IPS-18a (cell line): ENCODE results near the gene ADRB1.

ENCODE experiments used
- H3K27ac ChIP-seq: one replicate; pipeline ENCODE4 v1.5.1; 2013; ENCODE audit warnings: low read length
- H3K27me3 ChIP-seq: one replicate; pipeline ENCODE4 v1.6.1; 2013; ENCODE audit warnings: mild to moderate bottlenecking, low read length; ENCODE audit not compliant: control insufficient read depth, insufficient read depth
- H3K36me3 ChIP-seq: one replicate; pipeline ENCODE4 v1.6.1; 2013; ENCODE audit warnings: low read depth, low read length; ENCODE audit not compliant: control insufficient read depth
- H3K4me1 ChIP-seq: one replicate; pipeline ENCODE4 v1.6.1; 2013; ENCODE audit warnings: low read depth, low read length; ENCODE audit not compliant: control insufficient read depth
- H3K4me3 ChIP-seq: one replicate; pipeline ENCODE4 v1.5.1; 2013; ENCODE audit warnings: low read length
- H3K9ac ChIP-seq: one replicate; pipeline ENCODE4 v1.6.1; 2013; ENCODE audit warnings: mild to moderate bottlenecking, low read length, moderate library complexity
- H3K9me3 ChIP-seq: one replicate; pipeline ENCODE4 v1.6.1; 2013; ENCODE audit warnings: low read depth, low read length; ENCODE audit not compliant: control insufficient read depth

ADRB1 gene

GRCh38 chr10:114061148-114061547 is 17.5 kb downstream of the ADRB1 start:
- Histone ChIP-seq H3K27ac (no peak overlapping the region), H3K9ac (no peak overlapping the region), H3K4me1 (peaks cover 7% of the 10 kb centered on the region), H3K27me3 (no peaks in the 10 kb centered on the region), H3K36me3 (no peaks in the 10 kb centered on the region), H3K4me3 (no peak overlapping the region), H3K9me3 (no peaks in the 10 kb centered on the region)

GRCh38 chr10:114061789-114062188 is 18.1 kb downstream of the ADRB1 start:
- Histone ChIP-seq H3K36me3 (no peaks in the 10 kb centered on the region), H3K27ac (no peak overlapping the region), H3K4me1 (peaks cover 7% of the 10 kb centered on the region), H3K4me3 (no peak overlapping the region), H3K27me3 (no peaks in the 10 kb centered on the region), H3K9ac (no peak overlapping the region), H3K9me3 (no peaks in the 10 kb centered on the region)

- no peaks in the 10 kb centered on the region for H3K9me3 ChIP-seq
- H3K36me3 ChIP-seq, result no peaks in the 10 kb centered on the region
- H3K27ac ChIP-seq, result no peak overlapping the region
- H3K4me3 ChIP-seq, result no peak overlapping the region
- H3K4me1 ChIP-seq, result peaks cover 7% of the 10 kb centered on the region
- H3K27me3 ChIP-seq, result no peaks in the 10 kb centered on the region
- H3K9ac ChIP-seq, result no peak overlapping the region
Measured at GRCh38 chr10:114064151-114065048, 20.7 kb downstream of the ADRB1 start.

- no peaks in the 10 kb centered on the region for H3K36me3 ChIP-seq
- no peaks in the 10 kb centered on the region for H3K9me3 ChIP-seq
- peaks cover 7% of the 10 kb centered on the region for H3K4me1 ChIP-seq
- H3K27ac ChIP-seq, result no peak overlapping the region
- H3K27me3 ChIP-seq, result no peaks in the 10 kb centered on the region
- H3K9ac ChIP-seq, result no peak overlapping the region
- H3K4me3 ChIP-seq, result no peak overlapping the region
Measured at GRCh38 chr10:114065049-114065435, 21.4 kb downstream of the ADRB1 start.

- Histone ChIP-seq H3K36me3 (no peaks in the 10 kb centered on the region), H3K4me1 (no peaks in the 10 kb centered on the region), H3K27me3 (no peaks in the 10 kb centered on the region), H3K4me3 (no peak overlapping the region), H3K9me3 (no peaks in the 10 kb centered on the region), H3K9ac (no peak overlapping the region), H3K27ac (no peak overlapping the region)
Measured at GRCh38 chr10:114068054-114068707, 24.5 kb downstream of the ADRB1 start.

GRCh38 chr10:114070710-114071109 is 27.0 kb downstream of the ADRB1 start:
- Histone ChIP-seq H3K27me3 (no peaks in the 10 kb centered on the region), H3K4me1 (no peaks in the 10 kb centered on the region), H3K4me3 (no peak overlapping the region), H3K27ac (no peak overlapping the region), H3K9me3 (no peaks in the 10 kb centered on the region), H3K9ac (no peak overlapping the region), H3K36me3 (no peaks in the 10 kb centered on the region)

- H3K27ac ChIP-seq, result no peak overlapping the region
- H3K9ac ChIP-seq, result no peak overlapping the region
- H3K27me3 ChIP-seq, result no peaks in the 10 kb centered on the region
- H3K9me3 ChIP-seq, result no peaks in the 10 kb centered on the region
- H3K4me1 ChIP-seq, result no peaks in the 10 kb centered on the region
- no peaks in the 10 kb centered on the region for H3K36me3 ChIP-seq
- H3K4me3 ChIP-seq, result no peak overlapping the region
Measured at GRCh38 chr10:114071178-114071577, 27.5 kb downstream of the ADRB1 start.

- no peak overlapping the region for H3K27ac ChIP-seq
- no peak overlapping the region for H3K4me3 ChIP-seq
Measured at GRCh38 chr10:114073395-114074186, 29.9 kb downstream of the ADRB1 start.

GRCh38 chr10:114075093-114075492 is 31.4 kb downstream of the ADRB1 start:
- Histone ChIP-seq H3K4me3 (no peak overlapping the region), H3K27ac (no peak overlapping the region), H3K36me3 (no peaks in the 10 kb centered on the region), H3K9ac (no peak overlapping the region), H3K4me1 (no peaks in the 10 kb centered on the region), H3K27me3 (no peaks in the 10 kb centered on the region), H3K9me3 (no peaks in the 10 kb centered on the region)

More at GRCh38 chr10:114073395-114074186, 29.9 kb downstream of the ADRB1 start:
- Histone ChIP-seq H3K27me3 (no peaks in the 10 kb centered on the region), H3K9me3 (no peaks in the 10 kb centered on the region), H3K9ac (no peak overlapping the region), H3K4me1 (no peaks in the 10 kb centered on the region), H3K36me3 (no peaks in the 10 kb centered on the region)

GRCh38 chr10:114077347-114077746 is 33.7 kb downstream of the ADRB1 start:
- Histone ChIP-seq H3K4me1 (no peaks in the 10 kb centered on the region), H3K9me3 (no peaks in the 10 kb centered on the region), H3K27me3 (no peaks in the 10 kb centered on the region), H3K27ac (no peak overlapping the region), H3K9ac (no peak overlapping the region), H3K4me3 (no peak overlapping the region), H3K36me3 (no peaks in the 10 kb centered on the region)

GRCh38 chr10:114077815-114078219 is 34.2 kb downstream of the ADRB1 start:
- no peaks in the 10 kb centered on the region for H3K36me3 ChIP-seq
- H3K4me3 ChIP-seq, result no peak overlapping the region
- no peaks in the 10 kb centered on the region for H3K4me1 ChIP-seq
- H3K27me3 ChIP-seq, result no peaks in the 10 kb centered on the region
- H3K27ac ChIP-seq, result no peak overlapping the region
- no peak overlapping the region for H3K9ac ChIP-seq
- no peaks in the 10 kb centered on the region for H3K9me3 ChIP-seq
